K562 (cell line): ENCODE measurements around the gene POMGNT1. TPM values are rescaled to one million over a fixed set of nuclear protein-coding genes. Genes with fewer than 3 reads are reported as not detected.

Source experiments
- ATAC-seq: fragments of 200-7000 bp; cut with Tn5 transposase; 3 replicates; pipeline ENCODE4 v1.9.1; 2020; ENCODE audit warnings: moderate library complexity
- BruUV-seq: library from RNA; stranded (reverse); fragments of 400-500 nt; replicated peaks from 2 replicates; lab custom pipeline; 2021; lab: Mats Ljungman, UMichigan
- CTCF ChIA-PET: fragments of 300-600 bp; formaldehyde crosslinking; extraction: SDS; loops from one replicate; lab custom pipeline; 2021; ENCODE audit warnings: low intra/inter-chr PET ratio; lab: Yijun Ruan, JAX
- POLR2A ChIA-PET: fragments of 300-600, 350-650 bp; sonication (Branson Sonifier 250); formaldehyde crosslinking; extraction: SDS; loops from one replicate; lab custom pipeline; 2021; ENCODE audit warnings: antibody characterized with exemption, inconsistent platforms; lab: Yijun Ruan, JAX
- DNase-seq, 4 experiments: peaks; one replicate each; pipeline versions ENCODE4 v3.0.0 to v3.0.0-alpha.2; 2011 to 2018; ENCODE audit warnings: low spot score in 3 of 4, mixed read lengths in 3 of 4; ENCODE audit errors: extremely low read depth in 1 of 4
- FAIRE-seq: peaks from 2 replicates; lab custom pipeline; 2011; peaks lifted over from hg19 to GRCh38; lab: Jason Lieb, UNC
- H2AFZ ChIP-seq: 2 replicates; pipeline ENCODE4 v1.6.0; 2011; ENCODE audit warnings: low read depth, low read length, control low read depth, inconsistent platforms
- H3K27ac ChIP-seq: fragments of 200-600 bp; 3 replicates; pipeline ENCODE4 v1.8.0; 2011; ENCODE audit warnings: low read depth, mild to moderate bottlenecking, control low read depth, inconsistent platforms, low read length, moderate library complexity, mixed read lengths; ENCODE audit errors: extremely low read depth
- H3K27me3 ChIP-seq, 2 experiments: fragments of 300-600 bp in 1 of 2; 2 replicates in 1 of 2; 3 replicates in 1 of 2; pipeline versions ENCODE4 v1.6.0 to v1.8.0; 2011; ENCODE audit warnings: inconsistent platforms in 2 of 2, low read length in 2 of 2, mild to moderate bottlenecking in 1 of 2, mixed read lengths in 1 of 2, moderate library complexity in 1 of 2; ENCODE audit not compliant: control insufficient read depth in 2 of 2, insufficient read depth in 2 of 2
- H3K36me3 ChIP-seq: fragments of 300-600 bp; 3 replicates; pipeline ENCODE4 v1.8.0; 2011; ENCODE audit warnings: mild to moderate bottlenecking, low read length, inconsistent platforms; ENCODE audit not compliant: control insufficient read depth, insufficient read depth
- H3K4me1 ChIP-seq, 2 experiments: fragments of 200-600 bp in 1 of 2; replicated peaks in 1 of 2; 2 replicates in 1 of 2; 3 replicates in 1 of 2; pipeline versions ENCODE4 v1.5.1 to v1.8.0; 2011; ENCODE audit warnings: inconsistent platforms in 2 of 2, low read length in 2 of 2, mild to moderate bottlenecking in 1 of 2, mixed read lengths in 1 of 2, moderate library complexity in 1 of 2; ENCODE audit not compliant: control insufficient read depth in 2 of 2, insufficient read depth in 2 of 2
- H3K4me2 ChIP-seq: 2 replicates; pipeline ENCODE4 v1.6.1; 2011; ENCODE audit warnings: low read length, control low read depth, inconsistent platforms, mixed read lengths; ENCODE audit not compliant: insufficient read depth
- H3K4me3 ChIP-seq: fragments of 200-600 bp; sonication (generic), shearing (Covaris generic); 2 replicates; pipeline ENCODE4 v1.5.1; 2016; ENCODE audit warnings: control low read depth, inconsistent platforms
- H3K79me2 ChIP-seq: fragments of 200-600 bp; 3 replicates; pipeline ENCODE4 v1.8.0; 2011; ENCODE audit warnings: low read length, inconsistent platforms; ENCODE audit not compliant: control insufficient read depth, insufficient read depth
- H3K9ac ChIP-seq, 2 experiments: 2 replicates each; pipeline versions ENCODE4 v1.6.0 to v1.6.1; 2011; ENCODE audit warnings: low read depth in 2 of 2, low read length in 2 of 2, control low read depth in 1 of 2, inconsistent platforms in 1 of 2, mild to moderate bottlenecking in 1 of 2, mixed read lengths in 1 of 2; ENCODE audit not compliant: insufficient read depth in 1 of 2
- H3K9me1 ChIP-seq: one replicate; pipeline ENCODE4 v1.6.0; 2011; ENCODE audit warnings: inconsistent platforms, mild to moderate bottlenecking, low read length, moderate library complexity; ENCODE audit not compliant: control insufficient read depth, insufficient read depth
- H3K9me3 ChIP-seq: replicated peaks from 2 replicates; pipeline ENCODE4 v1.5.1; 2011; ENCODE audit warnings: low read depth, low read length, inconsistent platforms; ENCODE audit not compliant: control insufficient read depth, insufficient read depth
- H4K20me1 ChIP-seq: replicated peaks from 2 replicates; pipeline ENCODE4 v1.6.1; 2011; ENCODE audit warnings: low read length, inconsistent platforms, mixed read lengths; ENCODE audit not compliant: control insufficient read depth, insufficient read depth
- L3MBTL2 ChIP-seq: fragments of 450-650 bp; IDR thresholded peaks from 2 replicates; pipeline ENCODE4 v1.6.1; 2016; ENCODE audit warnings: mild to moderate bottlenecking, moderate library complexity
- TFAP4 ChIP-seq: sonication (generic); formaldehyde crosslinking; IDR thresholded peaks from 2 replicates; pipeline ENCODE4 v1.8.0; 2022; ENCODE audit warnings: missing genetic modification reagents, mild to moderate bottlenecking, moderate library complexity, borderline replicate concordance
- ZNF589 ChIP-seq: fragments of 200-800 bp; sonication (Bioruptor generic); IDR thresholded peaks from 2 replicates; pipeline ENCODE4 v1.6.1; 2016; ENCODE audit warnings: low read depth, missing genetic modification characterization, missing compliant biosample characterization
- WGBS: fragments of 100-300 bp; shearing (Covaris generic); methylation state at CpG from one replicate; pipeline ENCODE4 v1.1.6; 2016; ENCODE audit warnings: low coverage, mixed read lengths; ENCODE audit not compliant: insufficient coverage; ENCODE audit errors: missing lambda C conversion rate; 5-methylcytosine and 5-hydroxymethylcytosine counted together
- in situ Hi-C: fragments of 300-500 bp; cut with MboI; formaldehyde crosslinking; loops from 4 replicates; pipeline ENCODE4 v1.15.0; 2018; ENCODE audit warnings: inconsistent platforms, mixed read lengths
- intact Hi-C: fragments of 100-400 bp; cut with micrococcal nuclease; formaldehyde crosslinking; loops from 2 replicates; pipeline ENCODE4 v1.14.2; 2022
- polyA plus RNA-seq, 8 experiments: library from polyadenylated mRNA; depleted of rRNA in 4 of 8; stranded (reverse) in 5 of 8; unstranded in 3 of 8; fragments of >200 nt; fragmentation: Nextera tagmentation in 2 of 8; fragmentation: Illumina TruSeq in 1 of 8; extraction: Ambion mirVana in 2 of 8; extraction: Trizol in 1 of 8; gene quantifications; 2 replicates each; pipeline versions ENCODE4 v1.2.1 to v1.2.3, GENCODE V29; 2011 to 2014; ENCODE audit warnings: inconsistent platforms in 1 of 8, missing spikeins in 1 of 8
- total RNA-seq, 7 experiments: library from RNA; depleted of rRNA in 6 of 7; stranded (reverse); fragments of >200 nt in 6 of 7; fragmentation: Illumina TruSeq in 2 of 7; extraction: Trizol in 2 of 7; gene quantifications; 2 replicates each; pipeline versions ENCODE4 v1.2.1 to v1.2.3, GENCODE V29; 2011 to 2021; ENCODE audit warnings: low replicate concordance in 1 of 7

The POMGNT1 gene
- total and polyA plus RNA-seq, 9 of the 15 experiments (the other 6 are each of a cell fraction or from before 2014, with no cell fraction given): 14.1 to 58.9 (median 37.8) TPM

GRCh38 chr1:46175243-46175642 lies 23.0 kb downstream of the POMGNT1 start:
- Histone ChIP-seq H3K9ac (peak overlapping the region in 1 of 2 experiments; percentile 57; a peak in 1 of 4 replicates), H2AFZ (peak overlapping the region; percentile 76), H3K27me3 (0 out of 5 replicates have a peak, but pooled peaks cover 0 to 6% of the 10 kb centered on the region in 2 experiments), H3K4me3 (no peak overlapping the region), H3K4me2 (peak overlapping the region; percentile 2; the same call in 1 of the 2 replicates), H3K79me2 (no peaks in the 10 kb centered on the region), H3K9me1 (no peaks in the 10 kb centered on the region), H3K36me3 (no peaks in the 10 kb centered on the region), H3K9me3 (no peaks in the 10 kb centered on the region), H3K4me1 (peaks cover 35 to 36% of the 10 kb centered on the region in 2 experiments), H3K27ac (no peak overlapping the region), H4K20me1 (no peaks in the 10 kb centered on the region)
- DNase-seq (no peak), ATAC-seq (peak; percentile 2; the same call in 2 of the 3 replicates), FAIRE-seq (no peak)
- TF ChIP-seq ZNF589 (CRISPR knock-in tag) (no peak), L3MBTL2 (peak; percentile 41; the same call in 1 of the 2 replicates), TFAP4 (CRISPR knock-in tag) (0 out of 2 replicates have a peak, but pooled peaks have one; percentile 31)
- ChIA-PET POLR2A (interaction anchor here (0.6 to 1.9 kb wide), 8 partner anchors 9 to 144 kb away, joined by 3 to 7 read pairs (median 4); partner anchors contain the start of gene RAD54L), CTCF (interaction anchor here (3.0 kb wide), 1 partner anchor 138 kb away, joined by 24 read pairs; no protein-coding TSS in a partner anchor)
- BruUV-seq: no TSS peak
- 26% methylated on average over 3 of the region's 3 CpGs for WGBS
- intact Hi-C loops: loop anchor here (10.0 kb wide), 1 partner anchor 290 kb away; no protein-coding TSS in a partner anchor
- in situ Hi-C loops: loop anchor here (5.0 to 25.0 kb wide), 2 partner anchors 138 to 538 kb away; no protein-coding TSS in a partner anchor
